22Rv1 (cell line): ENCODE data around the gene OR10V1.

Source experiments
- H3K27ac ChIP-seq: fragments of 450-650 bp; 2 replicates; pipeline ENCODE4 v1.5.1; 2017
- ZFX ChIP-seq: fragments of 450-650 bp; IDR thresholded peaks from 2 replicates; pipeline ENCODE4 v1.6.1; 2017; ENCODE audit warnings: antibody characterized with exemption, borderline replicate concordance
- TF ChIP-seq, protein P1 (sequence below): fragments of 450-650 bp; IDR thresholded peaks from 2 replicates; pipeline ENCODE4 v1.5.1; 2017; ENCODE audit warnings: mild to moderate bottlenecking

Gene OR10V1, protein sequence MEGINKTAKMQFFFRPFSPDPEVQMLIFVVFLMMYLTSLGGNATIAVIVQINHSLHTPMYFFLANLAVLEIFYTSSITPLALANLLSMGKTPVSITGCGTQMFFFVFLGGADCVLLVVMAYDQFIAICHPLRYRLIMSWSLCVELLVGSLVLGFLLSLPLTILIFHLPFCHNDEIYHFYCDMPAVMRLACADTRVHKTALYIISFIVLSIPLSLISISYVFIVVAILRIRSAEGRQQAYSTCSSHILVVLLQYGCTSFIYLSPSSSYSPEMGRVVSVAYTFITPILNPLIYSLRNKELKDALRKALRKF

DNA sequence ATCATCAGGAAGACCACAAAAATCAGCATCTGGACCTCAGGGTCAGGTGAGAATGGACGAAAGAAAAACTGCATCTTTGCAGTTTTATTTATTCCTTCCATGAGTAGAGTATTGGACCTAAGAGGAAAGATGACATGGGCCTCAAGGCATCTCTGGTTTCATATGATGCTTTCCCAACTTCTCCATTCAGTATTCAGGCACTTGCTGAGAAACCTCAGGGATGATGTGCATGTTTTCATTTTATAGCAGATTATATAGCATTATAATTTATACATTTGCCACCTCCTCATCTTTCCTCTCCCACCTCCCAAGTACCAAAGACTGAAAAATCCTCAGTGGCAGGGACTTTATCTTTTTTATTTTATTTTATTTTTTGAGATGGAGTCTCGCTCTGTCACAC is at the start of gene OR10V1:
Gene OR10V1 (minus strand): TSS at position 101 of the 400 bp plus-strand sequence. CDS start 0 bp downstream, at position 101.
- no peak within 1 kb of the TSS for H3K27ac ChIP-seq
- TF ChIP-seq, protein P1, sequence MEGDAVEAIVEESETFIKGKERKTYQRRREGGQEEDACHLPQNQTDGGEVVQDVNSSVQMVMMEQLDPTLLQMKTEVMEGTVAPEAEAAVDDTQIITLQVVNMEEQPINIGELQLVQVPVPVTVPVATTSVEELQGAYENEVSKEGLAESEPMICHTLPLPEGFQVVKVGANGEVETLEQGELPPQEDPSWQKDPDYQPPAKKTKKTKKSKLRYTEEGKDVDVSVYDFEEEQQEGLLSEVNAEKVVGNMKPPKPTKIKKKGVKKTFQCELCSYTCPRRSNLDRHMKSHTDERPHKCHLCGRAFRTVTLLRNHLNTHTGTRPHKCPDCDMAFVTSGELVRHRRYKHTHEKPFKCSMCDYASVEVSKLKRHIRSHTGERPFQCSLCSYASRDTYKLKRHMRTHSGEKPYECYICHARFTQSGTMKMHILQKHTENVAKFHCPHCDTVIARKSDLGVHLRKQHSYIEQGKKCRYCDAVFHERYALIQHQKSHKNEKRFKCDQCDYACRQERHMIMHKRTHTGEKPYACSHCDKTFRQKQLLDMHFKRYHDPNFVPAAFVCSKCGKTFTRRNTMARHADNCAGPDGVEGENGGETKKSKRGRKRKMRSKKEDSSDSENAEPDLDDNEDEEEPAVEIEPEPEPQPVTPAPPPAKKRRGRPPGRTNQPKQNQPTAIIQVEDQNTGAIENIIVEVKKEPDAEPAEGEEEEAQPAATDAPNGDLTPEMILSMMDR = no peak
- TF ChIP-seq ZFX = no peak

DNA sequence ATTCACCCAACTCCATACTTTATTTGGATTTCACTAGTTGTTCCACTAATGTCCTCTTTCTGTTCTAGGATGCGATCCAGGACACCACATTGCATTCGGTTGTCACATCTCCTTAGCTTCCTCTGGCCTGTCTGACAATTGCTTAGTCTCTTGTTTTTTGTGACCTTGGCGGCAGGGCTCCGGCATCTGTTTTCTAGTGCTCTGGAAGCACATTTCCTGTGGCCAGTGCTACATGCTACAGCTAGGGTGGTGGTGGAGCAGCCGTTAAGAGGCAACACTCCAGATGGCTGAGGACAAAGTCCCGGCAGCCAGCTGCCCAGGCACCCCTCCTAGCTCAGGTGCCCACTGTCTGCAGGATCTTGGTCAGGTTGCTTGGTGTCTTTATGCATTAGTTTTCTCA is 48.3 kb upstream of the OR10V1 start:
- TF ChIP-seq ZFX = no peak
- TF ChIP-seq, protein P1 = no peak
- no peak overlapping the region for H3K27ac ChIP-seq

DNA sequence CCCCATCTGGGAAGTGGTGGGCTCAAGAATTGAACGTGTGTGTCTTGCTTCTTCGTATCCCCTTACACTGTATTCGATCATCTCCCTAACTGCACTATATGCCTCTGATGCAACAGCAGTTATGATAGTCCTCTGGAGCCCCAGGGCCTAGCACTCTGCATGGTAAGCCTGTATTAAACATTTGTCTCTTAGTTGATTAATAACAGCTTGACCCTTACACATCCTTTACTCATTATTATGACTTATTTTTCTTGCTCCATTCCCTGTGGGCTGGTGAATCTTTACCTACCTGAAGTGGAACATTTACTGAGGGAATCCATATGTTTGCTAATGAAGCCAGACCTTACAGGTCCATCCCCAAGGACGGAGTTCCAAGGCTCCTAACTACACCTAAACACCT is 47.1 kb upstream of the OR10V1 start:
- no peak for TF ChIP-seq ZFX
- TF ChIP-seq, protein P1 = no peak
- no peak overlapping the region for H3K27ac ChIP-seq

DNA sequence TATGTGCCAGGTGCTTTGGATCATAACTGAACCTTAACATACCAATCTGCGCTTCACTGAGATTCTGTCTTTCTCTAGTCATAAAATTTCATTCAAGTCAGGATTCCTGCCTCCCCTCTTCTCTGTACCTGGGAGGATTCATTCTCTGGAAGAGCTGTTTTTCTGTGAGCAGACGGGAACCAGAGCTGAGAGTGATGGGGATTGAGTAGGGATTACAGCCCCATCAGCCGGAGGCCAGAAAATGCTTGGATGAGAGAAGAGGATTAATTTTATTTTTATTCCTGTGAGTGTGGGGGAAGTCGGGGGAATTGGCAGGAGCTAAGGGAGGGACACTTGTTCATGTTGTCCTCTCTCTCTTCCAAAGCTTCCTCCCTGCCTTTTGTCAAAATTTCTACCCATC is 46.3 kb upstream of the OR10V1 start:
- H3K27ac ChIP-seq = no peak overlapping the region
- TF ChIP-seq, protein P1 = no peak
- TF ChIP-seq ZFX = no peak

DNA sequence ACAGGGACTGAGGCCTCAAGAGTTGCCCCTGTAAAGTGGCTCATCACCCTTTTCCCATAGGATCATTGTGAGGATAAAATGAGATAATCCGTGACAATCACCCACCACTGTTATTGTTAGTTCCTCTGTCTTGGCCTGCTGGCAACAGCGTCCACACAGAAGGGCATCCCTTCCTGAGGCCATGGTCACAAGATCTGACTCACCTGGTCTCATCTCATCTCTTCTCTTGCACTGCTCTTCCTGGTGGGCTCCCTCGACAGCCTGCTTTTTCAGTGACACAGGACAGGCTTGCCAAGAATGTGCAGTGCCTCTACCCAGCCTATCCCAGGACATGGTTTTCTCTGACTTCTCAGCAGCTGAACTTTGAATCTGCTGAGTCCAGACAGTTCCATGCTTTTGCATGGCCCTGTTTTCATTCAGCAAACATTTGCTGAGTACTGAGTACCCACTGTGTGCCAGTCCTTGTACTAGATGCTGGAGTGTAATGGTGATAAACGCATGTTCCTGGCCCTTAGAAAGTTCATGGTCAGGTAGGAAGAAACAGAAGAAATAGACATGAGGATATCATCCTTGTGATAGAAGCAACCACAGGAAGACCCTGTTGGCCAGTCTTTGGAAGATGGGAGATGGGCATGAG is 44.9 kb upstream of the OR10V1 start:
- no peak for TF ChIP-seq ZFX
- TF ChIP-seq, protein P1 = no peak
- H3K27ac ChIP-seq = no peak overlapping the region

DNA sequence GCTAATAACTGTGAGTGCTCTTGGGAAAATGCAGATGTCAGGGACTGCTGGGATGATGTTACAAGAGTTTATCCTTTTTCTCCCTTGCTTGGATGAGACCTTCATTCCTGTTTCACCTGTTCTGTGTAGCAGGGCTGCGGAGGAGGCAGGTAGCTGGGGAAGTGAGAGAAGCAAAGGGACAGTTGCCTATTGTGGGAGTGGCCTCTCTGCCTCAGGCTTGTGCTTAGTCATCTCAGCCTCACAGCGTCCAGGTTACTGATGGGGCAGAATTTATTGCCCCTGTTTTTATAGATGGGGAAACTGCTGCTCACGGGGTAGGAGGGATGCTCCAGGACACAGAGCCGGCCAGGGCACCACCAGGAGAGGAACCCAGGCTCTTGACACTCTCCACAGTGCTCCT is 43.2 kb upstream of the OR10V1 start:
- peak overlapping the region; percentile 88 for H3K27ac ChIP-seq
- TF ChIP-seq ZFX = no peak
- TF ChIP-seq, protein P1 = no peak

DNA sequence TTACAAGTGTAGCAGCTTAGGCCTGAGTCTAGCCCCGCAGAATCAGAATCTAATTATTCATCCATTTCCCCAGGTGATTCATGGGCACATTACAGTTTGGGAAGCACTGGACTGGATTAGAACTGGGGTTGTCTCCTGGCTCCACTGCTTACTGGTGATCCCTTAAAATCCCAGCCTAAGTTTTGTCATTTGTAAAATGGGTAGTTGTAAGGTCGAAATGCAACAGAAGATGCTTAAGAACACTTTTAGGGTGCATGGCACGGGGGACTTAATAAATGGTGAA is 42.9 kb upstream of the OR10V1 start:
- peak overlapping the region; percentile 88 for H3K27ac ChIP-seq
- no peak for TF ChIP-seq ZFX
- TF ChIP-seq, protein P1 = no peak
